NCI-H2227 treated with DMSO at 0.1 percent for 48 hours (cell line): ENCODE data around the gene CALB2.
"Not testable (repeated sequence)": the region's sequence is repeated elsewhere in the genome, so short reads cannot be mapped to it uniquely, and the experiment has no call there.

ENCODE experiments used
- DNase-seq: peaks from one replicate; lab custom pipeline; 2025; lab: John Stamatoyannopoulos, UW

Gene CALB2

GRCh38 chr16:71358464-71358998 lies at the start of gene CALB2:
CALB2 (plus strand) TSS chr16:71358723; CDS start chr16:71358793, 70 bp downstream.
- peak; percentile 34 for DNase-seq

GRCh38 chr16:71311553-71312158 lies 46.9 kb upstream of the CALB2 start:
- peak; percentile 39 for DNase-seq

GRCh38 chr16:71313591-71313990 lies 44.9 kb upstream of the CALB2 start:
- DNase-seq = not testable (repeated sequence)

- peak; percentile 7 for DNase-seq
Measured at GRCh38 chr16:71315269-71315668, 43.3 kb upstream of the CALB2 start.

- no peak for DNase-seq
Measured at GRCh38 chr16:71319999-71320398, 38.5 kb upstream of the CALB2 start.

GRCh38 chr16:71327720-71328119 lies 30.8 kb upstream of the CALB2 start:
- no peak for DNase-seq

- no peak for DNase-seq
Measured at GRCh38 chr16:71328151-71328550, 30.4 kb upstream of the CALB2 start.

GRCh38 chr16:71337631-71338030 lies 20.9 kb upstream of the CALB2 start:
- DNase-seq = no peak

GRCh38 chr16:71338193-71338592 lies 20.3 kb upstream of the CALB2 start:
- no peak for DNase-seq

- DNase-seq = no peak
Measured at GRCh38 chr16:71338632-71339031, 19.9 kb upstream of the CALB2 start.

- no peak for DNase-seq
Measured at GRCh38 chr16:71339236-71340171, 19.0 kb upstream of the CALB2 start.

GRCh38 chr16:71340406-71340805 lies 18.1 kb upstream of the CALB2 start:
- no peak for DNase-seq

GRCh38 chr16:71341881-71342280 lies 16.6 kb upstream of the CALB2 start:
- no peak for DNase-seq

GRCh38 chr16:71343078-71343477 lies 15.4 kb upstream of the CALB2 start:
- no peak for DNase-seq

GRCh38 chr16:71344315-71344905 lies 14.1 kb upstream of the CALB2 start:
- no peak for DNase-seq

- no peak for DNase-seq
Measured at GRCh38 chr16:71345031-71345430, 13.5 kb upstream of the CALB2 start.

- DNase-seq = no peak
Measured at GRCh38 chr16:71347146-71347545, 11.4 kb upstream of the CALB2 start.

GRCh38 chr16:71348262-71349085 lies 10.0 kb upstream of the CALB2 start:
- no peak for DNase-seq

GRCh38 chr16:71350821-71351557 lies 7.5 kb upstream of the CALB2 start:
- no peak for DNase-seq

- DNase-seq = no peak
Measured at GRCh38 chr16:71351558-71351901, 7.0 kb upstream of the CALB2 start.

GRCh38 chr16:71352466-71352865 lies 6.1 kb upstream of the CALB2 start:
- DNase-seq = no peak
